GM21576 (cell line): ENCODE data around the gene WWOX.
A peak's percentile ranks its signal among the peaks of the same experiment; 100 is the strongest.

Experiments
- ATAC-seq: cut with Tn5 transposase; IDR thresholded peaks from one replicate; pipeline ENCODE4 v1.9.1; 2021; ENCODE audit warnings: mild to moderate bottlenecking, moderate library complexity; ENCODE audit not compliant: unreplicated experiment

Gene WWOX

DNA sequence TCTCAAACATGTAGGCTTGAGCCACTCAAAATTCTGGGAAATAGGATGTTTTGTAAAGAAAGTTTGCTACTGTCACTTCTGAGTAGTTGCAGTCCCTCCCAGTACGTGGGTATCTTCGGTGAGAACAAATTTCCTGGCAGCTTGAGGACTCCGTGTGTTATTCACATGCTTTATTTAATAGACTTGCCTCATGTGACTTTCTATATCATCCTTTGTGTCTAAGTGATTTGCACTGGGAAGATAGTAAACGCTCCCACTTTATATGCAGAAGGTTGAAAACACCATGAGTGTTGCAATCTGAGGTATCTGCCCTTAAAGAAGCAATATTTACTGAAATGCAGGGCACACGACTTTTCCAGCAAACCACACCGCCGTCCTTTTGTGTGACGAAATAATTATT lies 857.4 kb downstream of the WWOX start:
- ATAC-seq, result no peak

DNA sequence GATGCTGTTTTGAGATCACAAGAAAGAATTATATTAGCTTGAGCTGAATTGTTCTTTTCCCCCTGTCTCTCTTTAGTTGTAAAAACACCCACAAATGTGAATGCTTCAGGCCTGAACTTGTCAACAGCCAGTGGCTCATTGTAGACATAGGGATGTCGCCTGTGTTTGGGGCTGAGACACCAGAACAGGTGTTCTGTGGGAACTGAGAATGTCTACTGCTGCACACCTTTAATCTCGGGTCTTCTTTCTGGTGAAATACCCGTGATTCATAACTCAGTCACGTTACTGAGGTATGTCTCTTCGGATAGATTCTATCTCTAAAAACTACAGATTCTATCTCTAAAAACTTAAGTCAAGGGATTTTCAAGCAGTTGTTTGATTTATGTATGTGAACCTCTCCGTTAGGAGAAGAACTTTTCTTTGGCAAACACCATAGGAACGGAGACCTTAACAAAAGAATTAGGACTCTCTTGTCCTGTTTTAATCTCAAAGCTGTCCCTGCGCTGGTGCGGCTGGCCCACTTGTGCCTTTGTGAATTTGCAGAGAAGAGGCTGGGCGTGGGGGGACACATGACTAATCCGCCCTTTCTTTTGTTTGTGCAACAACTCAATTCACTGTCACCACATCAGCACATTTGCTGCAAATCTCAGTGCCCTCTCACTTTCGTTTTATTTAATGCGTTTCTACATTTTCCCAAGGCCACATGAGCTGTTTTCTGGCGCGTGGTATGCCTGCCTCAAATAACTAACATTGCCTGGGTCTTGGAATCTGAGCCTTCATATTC lies 858.1 kb downstream of the WWOX start:
- ATAC-seq, result no peak

DNA sequence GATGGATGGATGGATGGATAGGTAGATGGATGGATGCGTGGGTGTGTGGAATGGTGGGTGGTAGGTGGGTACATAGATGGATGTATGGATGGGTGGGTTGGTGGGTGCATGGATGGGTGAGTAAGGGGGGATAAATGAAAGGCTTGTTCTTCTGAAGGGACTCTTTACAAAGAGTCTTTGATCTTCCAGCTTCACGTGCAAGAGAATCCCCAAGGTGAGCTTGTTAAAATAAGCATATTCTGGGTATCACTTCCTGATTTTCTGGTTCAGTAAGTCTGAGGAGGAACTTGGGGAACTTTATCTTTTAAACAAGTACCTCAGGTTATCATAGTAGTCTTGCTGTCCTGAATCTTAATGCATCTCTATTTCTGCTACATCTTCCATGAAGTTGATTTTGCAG lies 862.0 kb downstream of the WWOX start:
- peak; percentile 51 for ATAC-seq

DNA sequence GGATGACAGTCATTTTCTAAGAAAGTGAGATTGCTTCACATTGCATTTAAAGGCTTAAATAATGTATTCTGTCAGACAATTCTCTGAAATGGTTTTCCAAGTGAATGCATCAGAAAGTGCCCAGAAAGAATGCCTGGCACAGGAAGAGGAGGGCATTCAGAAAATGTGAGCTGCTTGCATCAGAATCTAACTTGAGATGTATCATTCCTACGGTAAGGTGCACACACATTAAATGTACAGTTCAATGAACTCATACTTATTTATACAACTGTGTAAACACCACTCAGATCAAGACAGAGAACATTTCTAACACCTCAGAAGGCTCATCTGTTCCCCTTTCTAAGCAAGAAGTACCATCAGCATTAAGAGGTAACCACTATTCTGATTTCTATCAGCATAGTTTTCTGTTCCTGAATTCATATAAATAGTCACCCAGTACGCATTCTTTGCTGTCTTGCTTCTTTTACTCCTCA lies 863.0 kb downstream of the WWOX start:
- ATAC-seq, result peak; percentile 95

DNA sequence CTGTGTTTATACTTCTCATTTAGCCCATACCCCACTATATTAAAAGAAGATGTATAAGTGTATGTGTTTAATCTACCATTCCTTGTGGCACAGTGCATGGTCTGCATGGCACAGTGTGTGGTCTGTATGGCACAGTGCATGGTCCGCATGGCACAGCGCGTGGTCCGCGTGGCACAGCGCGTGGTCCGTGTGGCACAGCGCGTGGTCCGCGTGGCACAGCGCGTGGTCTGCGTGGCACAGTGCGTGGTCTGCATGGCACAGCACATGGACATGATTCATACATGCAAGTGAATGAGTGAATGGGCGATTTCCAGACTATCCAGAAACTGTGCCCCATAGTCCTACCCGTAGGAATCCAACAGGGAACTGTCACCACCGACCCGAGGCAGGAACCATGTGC lies 868.5 kb downstream of the WWOX start:
- no peak for ATAC-seq

DNA sequence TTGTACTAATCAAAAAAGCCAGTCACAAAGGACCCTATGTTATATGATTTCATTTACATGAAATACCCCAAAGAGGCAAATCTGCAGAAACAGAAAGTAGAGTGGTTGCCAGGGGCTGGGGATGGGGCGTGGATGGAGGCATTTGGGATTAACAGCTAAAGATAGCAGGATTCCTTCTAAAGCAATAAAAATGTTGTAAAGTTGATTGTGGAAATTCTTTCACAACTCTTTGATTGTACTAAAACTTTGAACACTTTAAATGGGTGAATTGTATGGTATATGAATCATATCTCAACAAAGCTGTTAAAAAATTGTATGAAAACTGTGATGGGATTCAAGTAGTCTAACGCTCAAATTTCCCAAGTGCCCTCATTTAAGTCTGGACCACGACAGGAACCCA lies 870.3 kb downstream of the WWOX start:
- ATAC-seq, result no peak

DNA sequence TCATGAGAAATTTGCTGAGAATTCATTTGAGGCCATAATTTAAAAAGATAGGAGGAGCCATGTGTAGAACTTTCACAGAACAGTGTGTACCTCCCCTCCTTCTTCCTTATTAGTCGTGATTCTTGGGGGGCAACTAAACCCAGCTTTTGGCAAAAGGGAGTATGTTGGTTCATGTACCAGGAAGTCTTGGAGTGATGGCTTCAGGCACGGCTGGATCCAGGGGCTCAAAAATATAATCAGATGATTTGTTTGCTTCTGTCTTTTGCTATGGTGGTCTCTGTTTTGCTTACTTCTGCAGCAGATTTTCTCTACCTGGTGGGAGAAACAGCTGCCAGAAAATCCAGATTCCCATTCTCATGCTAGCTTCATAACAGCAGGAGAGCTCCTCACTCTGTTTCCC lies 871.2 kb downstream of the WWOX start:
- ATAC-seq, result no peak

DNA sequence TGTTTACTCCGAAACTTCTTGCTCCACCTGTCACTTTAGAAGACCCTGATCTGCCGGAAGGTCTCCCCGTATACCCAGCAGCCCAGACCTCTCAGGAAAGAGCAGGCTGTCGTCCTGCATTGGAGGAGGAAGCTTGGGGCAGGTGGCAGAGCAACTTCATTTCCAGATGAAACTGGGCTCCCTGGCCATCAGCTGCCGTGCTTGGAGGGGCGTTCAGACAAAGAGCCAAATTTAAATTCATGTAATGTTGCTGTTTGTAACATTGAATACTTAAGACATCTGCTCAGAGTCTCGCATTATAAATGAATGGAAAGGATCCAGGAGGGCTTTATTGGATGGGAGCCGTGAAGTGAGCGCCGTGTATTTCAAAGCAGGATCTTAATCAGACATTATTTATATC lies 872.6 kb downstream of the WWOX start:
- no peak for ATAC-seq

DNA sequence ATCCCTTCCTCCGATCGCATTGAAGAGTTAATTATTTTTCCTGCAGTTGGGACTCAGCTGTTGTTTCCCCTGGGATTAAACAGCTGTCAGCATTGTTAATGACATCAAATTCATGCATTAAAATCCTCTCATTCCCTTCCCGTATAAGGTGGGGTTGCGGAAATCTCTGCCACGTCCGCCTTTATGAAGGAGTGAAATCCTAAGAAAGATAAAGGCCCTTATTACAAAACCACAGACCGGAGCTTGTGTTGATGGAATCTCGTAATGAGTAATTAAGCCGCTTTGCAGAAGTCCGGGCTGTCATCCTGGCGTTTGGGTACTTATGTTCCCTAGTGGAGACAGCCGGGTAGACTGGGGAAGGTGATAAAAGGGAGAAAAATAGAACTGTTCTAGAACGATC lies 873.5 kb downstream of the WWOX start:
- ATAC-seq, result no peak

DNA sequence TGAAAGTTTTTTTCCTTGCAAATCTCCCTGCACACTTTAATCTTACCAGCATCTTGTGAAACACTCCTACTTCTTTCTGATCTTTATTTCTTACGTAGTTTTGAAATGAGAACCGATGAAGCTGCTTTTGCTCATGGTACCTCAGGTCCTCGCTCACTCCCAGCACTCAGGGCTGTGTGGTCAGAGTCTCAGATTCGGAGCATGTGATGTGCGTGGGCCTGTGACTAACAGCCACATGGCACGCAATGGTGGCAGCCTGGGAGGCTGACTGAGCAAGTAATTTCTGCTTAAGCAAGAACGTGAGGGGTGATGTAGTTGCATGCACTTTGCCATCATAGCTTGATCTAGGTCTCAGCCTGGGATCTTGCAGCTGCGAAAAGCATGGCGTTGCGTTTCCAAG lies 876.8 kb downstream of the WWOX start:
- ATAC-seq, result no peak

DNA sequence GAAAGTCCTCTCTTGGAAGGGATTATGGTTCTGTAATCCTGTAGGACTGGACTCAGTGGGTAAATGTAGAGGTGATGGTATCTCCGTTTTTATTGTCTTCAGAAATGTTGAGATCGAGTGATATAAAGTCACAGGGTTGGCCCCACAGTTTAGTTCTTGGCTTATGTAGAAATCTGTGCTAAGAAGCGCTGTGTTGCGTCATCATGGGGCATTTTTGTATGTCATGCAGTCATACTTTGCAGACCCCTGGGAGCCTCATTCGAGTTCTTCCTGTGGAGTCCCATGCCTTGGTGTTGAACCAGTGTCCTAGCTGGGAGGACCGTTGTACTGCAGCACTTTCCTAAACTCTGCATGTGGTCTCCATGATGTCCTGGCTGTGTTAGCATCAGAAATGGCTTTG lies 881.4 kb downstream of the WWOX start:
- no peak for ATAC-seq

DNA sequence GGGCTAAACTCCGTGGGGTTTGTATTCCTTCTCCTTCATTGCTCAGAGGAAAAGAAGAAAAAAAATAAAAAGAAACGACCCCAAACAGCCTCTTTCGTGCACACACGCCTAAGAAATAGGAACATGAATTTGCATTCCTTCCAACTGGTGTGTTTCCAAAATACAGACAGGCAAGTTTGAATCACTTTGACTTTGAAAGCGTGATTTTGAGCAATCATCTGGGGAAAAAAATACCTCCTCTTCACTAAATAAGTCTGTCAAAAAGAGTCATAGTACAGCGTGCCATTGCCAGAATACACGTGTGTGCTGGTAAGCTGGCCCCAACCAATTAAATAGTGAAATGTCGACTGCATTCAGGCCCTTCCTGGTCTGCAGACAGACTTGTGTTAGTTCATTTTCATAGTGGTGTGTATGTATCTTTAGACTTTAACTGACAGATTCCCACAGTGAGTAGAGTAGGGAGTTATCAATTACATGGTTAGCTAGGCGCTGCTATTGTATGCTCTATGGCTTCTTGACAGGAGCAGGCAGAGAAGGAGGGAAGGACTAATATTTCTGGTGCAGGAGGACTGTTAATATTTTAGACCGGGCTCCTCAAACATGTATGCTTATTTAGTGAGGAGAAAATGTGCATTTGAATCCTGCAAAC lies 882.8 kb downstream of the WWOX start:
- no peak for ATAC-seq

DNA sequence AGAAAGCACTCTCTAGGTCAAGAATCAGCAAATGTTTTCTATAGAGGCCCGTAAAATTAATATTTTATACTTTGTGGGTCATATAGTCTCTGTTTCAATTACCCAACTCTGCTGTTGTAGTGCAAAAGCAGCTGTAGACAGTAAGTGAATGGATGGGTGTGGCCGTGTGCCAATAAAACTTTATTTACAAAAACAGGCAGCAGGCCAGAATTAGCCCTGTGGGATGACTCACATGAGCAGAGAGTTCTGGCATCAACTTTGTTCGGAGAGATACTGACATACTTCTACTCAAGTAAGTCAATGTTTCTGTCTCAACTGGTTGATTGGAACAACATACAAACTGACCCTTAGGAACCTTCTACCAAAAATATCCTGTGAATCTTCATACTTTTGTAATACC lies 884.9 kb downstream of the WWOX start:
- no peak for ATAC-seq

DNA sequence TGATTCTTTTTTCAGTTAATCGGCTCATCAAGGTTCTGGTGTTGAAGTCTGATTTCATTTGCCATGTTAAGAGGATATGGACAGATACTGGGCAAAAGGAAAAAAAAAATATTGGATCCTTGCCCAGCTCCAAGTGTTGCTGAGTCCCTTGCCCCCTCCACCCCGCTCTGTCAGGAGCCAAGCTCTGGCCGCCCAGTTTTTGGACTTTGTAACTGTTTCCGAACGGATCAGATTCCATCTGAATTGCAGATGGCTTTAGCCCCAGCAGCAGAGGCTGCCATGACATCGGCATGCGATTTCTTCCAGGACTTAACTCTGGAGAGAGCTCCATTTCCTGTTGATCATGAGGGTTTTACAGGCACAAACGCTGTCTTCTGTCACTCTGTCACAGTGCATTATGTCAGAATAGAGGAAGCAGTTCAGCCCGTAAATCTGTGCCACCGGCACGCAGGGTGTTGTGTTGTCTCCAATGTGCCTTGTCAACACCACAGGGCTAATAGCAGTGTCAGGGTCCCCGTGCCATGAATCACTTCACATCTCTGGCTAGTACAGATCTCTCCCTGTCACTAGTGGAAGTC lies 885.5 kb downstream of the WWOX start:
- no peak for ATAC-seq

DNA sequence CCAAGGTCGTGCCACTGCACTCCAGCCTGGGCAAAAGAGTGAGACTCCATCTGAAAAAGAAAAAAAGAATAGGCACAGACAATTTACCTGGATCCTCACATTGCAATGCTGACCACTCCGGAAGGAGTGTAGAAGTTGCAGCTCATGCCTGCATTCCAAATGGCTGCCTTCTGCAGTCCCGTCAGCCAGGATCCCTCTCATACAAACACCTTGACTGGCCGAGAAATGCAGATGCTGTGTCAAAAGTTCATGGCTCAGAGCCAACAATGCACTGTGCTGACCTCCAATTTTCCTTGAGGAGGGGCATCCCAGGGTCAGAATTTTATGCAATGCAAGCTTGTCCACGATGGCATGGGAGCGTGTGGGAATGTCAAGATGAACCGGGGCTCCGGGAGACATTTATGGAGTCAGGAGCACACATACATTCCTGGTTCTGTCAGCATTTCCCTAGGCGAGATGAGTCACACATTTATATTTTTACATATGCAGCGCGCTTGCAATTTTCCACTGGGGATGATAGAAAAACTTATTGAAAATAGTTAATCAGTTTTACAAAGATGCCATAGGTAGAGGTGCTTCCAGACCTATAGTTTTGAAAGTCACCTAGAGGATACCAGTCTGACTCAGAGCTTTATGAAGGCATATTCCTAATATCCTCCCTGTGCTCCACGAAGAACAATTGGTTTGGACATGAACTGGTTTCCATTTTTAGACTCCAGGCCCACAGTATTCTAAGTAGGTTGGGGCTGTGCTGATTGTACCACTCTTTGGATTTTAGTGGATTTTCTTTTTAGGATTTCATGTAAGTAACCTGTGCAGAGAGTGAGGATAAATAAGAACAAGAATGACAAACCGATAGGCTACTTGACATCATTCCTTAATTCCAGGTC lies 886.5 kb downstream of the WWOX start:
- no peak for ATAC-seq

DNA sequence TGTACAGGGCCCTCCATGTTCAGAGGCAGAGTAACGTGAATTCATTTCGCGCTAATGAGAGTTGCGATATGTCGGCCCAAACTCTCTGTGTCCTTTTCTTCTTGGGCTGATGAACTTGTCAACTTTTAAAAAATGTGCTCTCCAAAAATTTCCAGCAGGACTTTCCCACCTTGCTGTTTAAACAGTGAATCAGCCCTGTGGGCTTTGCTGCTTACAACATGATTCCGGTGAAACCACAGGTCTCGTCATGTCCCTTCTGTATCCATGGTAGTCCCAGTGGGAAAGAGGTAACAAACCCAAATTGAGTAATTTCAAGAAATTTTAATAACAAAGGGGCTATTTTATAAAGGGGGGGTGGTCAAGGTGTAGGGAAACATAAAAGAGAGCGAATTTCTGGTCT lies 888.2 kb downstream of the WWOX start:
- no peak for ATAC-seq

DNA sequence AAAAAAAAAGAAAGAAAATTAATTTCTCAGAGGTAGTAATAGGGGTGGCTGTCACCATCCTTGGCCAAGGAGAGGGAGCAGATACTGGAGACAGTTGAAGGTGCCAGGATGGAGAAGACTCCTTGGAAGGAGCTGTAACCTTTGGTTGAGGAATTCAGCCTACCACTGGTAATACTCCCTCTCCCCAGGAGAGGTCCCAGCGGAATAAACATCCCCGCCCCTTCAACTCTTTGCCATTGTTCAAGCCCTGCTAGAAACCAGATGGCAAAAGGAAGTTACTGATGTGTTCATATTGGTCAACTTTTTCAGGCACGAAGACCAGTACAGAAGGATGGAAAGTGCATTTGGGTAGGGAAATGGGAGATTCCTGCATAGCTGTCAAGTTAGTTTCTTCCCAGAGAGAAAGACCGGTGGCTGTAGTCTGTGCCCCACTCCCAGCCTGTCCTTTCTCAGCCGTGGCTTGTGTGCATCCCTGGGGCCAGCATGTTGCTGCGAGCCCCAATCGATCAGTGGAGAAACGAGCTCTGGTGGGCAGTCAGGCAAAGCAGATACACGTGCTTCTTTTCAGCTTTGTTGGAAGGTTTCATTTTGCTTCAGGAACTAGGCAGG lies 889.0 kb downstream of the WWOX start:
- no peak for ATAC-seq

DNA sequence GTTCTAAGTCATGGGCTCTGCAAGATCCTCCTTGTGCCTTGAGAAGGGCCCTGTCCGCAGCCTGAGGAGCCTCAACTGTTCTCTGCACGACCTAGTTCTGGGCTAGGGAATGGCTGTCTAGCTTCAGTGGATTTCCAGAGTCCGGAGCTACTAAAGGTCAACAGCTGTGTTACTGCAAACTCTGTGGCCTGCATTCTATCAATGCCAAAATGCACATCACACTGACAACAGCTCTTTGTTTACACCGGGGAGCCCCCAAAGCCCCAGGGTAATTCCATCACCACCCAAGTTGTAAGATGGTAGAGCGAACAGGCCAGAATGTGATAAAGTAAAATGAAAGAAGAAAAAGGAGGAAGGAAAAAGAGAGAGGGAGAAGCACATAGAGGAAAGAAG lies 890.9 kb downstream of the WWOX start:
- ATAC-seq, result no peak

DNA sequence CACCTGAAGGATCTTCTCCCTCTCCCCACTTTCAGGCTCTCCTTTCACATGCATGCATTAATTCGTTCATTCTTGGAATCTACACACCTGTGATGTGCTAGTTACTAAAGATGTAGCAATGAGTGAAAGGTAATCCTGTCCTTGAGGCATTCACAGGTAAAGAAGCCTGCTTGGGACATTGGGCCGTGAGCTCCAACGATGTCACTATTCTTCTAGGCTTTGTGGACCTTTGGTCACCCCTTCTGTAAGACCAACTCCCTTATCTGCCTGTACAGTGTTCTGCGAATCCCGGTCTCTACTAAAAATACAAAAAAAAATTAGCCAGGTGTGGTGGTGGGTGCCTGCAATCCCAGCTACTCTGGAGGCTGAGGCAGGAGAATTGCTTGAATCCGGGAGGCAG lies 892.5 kb downstream of the WWOX start:
- no peak for ATAC-seq

DNA sequence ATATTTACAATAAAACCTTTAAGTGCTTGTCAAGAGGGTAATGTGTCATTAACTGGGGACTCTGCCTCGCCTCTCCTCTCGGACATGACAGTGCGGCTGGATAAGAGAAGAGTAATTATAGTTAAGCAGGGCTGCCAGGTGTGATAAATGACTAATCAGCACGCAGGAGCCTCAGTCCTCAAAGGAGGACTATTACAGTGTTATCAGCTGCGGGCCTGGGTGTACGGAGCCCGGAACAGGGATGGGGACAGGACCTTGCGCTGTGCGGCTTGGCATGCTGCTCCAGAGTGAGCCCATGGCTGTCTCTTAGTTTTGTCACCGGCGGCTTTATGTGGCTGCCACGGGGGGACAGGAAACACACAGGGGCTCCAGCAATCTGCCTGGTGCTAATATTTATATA lies 893.9 kb downstream of the WWOX start:
- ATAC-seq, result no peak
